PC-3 (cell line): ENCODE results near the gene TNFRSF19. TPM values are rescaled to one million over a fixed set of nuclear protein-coding genes. Genes with fewer than 3 reads are reported as not detected.
A peak's percentile ranks its signal among the peaks of the same experiment; 100 is the strongest.
"Not testable (repeated sequence)": the region's sequence is repeated elsewhere in the genome, so short reads cannot be mapped to it uniquely, and the experiment has no call there.

Experiments
- ATAC-seq: fragments of 200-7000 bp; cut with Tn5 transposase; 2 replicates; pipeline ENCODE4 v1.9.1; 2020; ENCODE audit warnings: mild to moderate bottlenecking, moderate library complexity
- Bru-seq: library from RNA; stranded (reverse); fragments of 400-500 nt; gene quantifications from one replicate; lab custom pipeline; 2021; lab: Mats Ljungman, UMichigan
- BruChase-seq, 2 experiments: library from RNA; stranded (reverse); fragments of 400-500 nt; gene quantifications; one replicate each; lab custom pipeline; 2021; lab: Mats Ljungman, UMichigan
- BruUV-seq: library from RNA; stranded (reverse); fragments of 400-500 nt; replicated peaks from 2 replicates; lab custom pipeline; 2021; lab: Mats Ljungman, UMichigan
- CTCF ChIA-PET: fragments of 300-600 bp; sonication (Branson Sonifier 250); formaldehyde crosslinking; loops from one replicate; lab custom pipeline; 2022; ENCODE audit warnings: antibody characterized with exemption; lab: Charles Lee
- POLR2A ChIA-PET: fragments of 300-600 bp; sonication (Branson Sonifier 250); formaldehyde crosslinking; loops from one replicate; lab custom pipeline; 2022; ENCODE audit warnings: antibody characterized with exemption; ENCODE audit not compliant: unreplicated experiment; lab: Charles Lee
- DNase-seq: peaks from one replicate; pipeline ENCODE4 v3.0.0-alpha.2; 2015
- H2AFZ ChIP-seq: fragments of 300-600 bp; sonication (generic); 2 replicates; pipeline ENCODE4 v1.6.0; 2016; ENCODE audit warnings: antibody characterized with exemption, low read length
- H3F3A ChIP-seq: fragments of 300-600 bp; sonication (generic); one replicate; pipeline ENCODE4 v1.6.0; 2017; ENCODE audit warnings: antibody characterized with exemption, low read length, control low read depth, mild to moderate bottlenecking; ENCODE audit not compliant: unreplicated experiment
- H3K27ac ChIP-seq: fragments of 300-600 bp; sonication (generic); 2 replicates; pipeline ENCODE4 v1.5.1; 2016; ENCODE audit warnings: mild to moderate bottlenecking, low read length
- H3K27me3 ChIP-seq: fragments of 300-600 bp; sonication (generic); 2 replicates; pipeline ENCODE4 v1.6.1; 2016; ENCODE audit warnings: low read length, mixed read lengths
- H3K36me3 ChIP-seq: fragments of 300-600 bp; sonication (generic); 2 replicates; pipeline ENCODE4 v1.6.1; 2016; ENCODE audit warnings: low read depth, mixed run types, low read length, mixed read lengths
- H3K4me1 ChIP-seq: fragments of 300-600 bp; sonication (generic); 2 replicates; pipeline ENCODE4 v1.5.1; 2016; ENCODE audit warnings: low read length; ENCODE audit not compliant: insufficient read depth
- H3K4me2 ChIP-seq: fragments of 300-600 bp; sonication (generic); 2 replicates; pipeline ENCODE4 v1.6.0; 2016; ENCODE audit warnings: low read length
- H3K4me3 ChIP-seq: fragments of 300-600 bp; sonication (generic); 2 replicates; pipeline ENCODE4 v1.5.1; 2016; ENCODE audit warnings: mild to moderate bottlenecking, low read length, mixed read lengths
- H3K79me2 ChIP-seq: fragments of 300-600 bp; sonication (generic); 2 replicates; pipeline ENCODE4 v1.6.1; 2017; ENCODE audit warnings: low read length, mixed read lengths
- H3K9ac ChIP-seq: fragments of 300-600 bp; sonication (generic); 2 replicates; pipeline ENCODE4 v1.6.0; 2016; ENCODE audit warnings: mild to moderate bottlenecking, low read length
- H3K9me2 ChIP-seq: fragments of 300-600 bp; sonication (generic); replicated peaks from 2 replicates; pipeline ENCODE4 v1.6.1; 2016; ENCODE audit warnings: mixed run types, low read length, mixed read lengths
- H3K9me3 ChIP-seq: fragments of 300-600 bp; sonication (generic); 2 replicates; pipeline ENCODE4 v1.6.1; 2016; ENCODE audit warnings: low read length, mixed read lengths
- H4K20me1 ChIP-seq: fragments of 300-600 bp; sonication (generic); 2 replicates; pipeline ENCODE4 v1.6.1; 2016; ENCODE audit warnings: low read length, mixed read lengths
- EZH2 ChIP-seq: fragments of 300-600 bp; sonication (generic); IDR thresholded peaks from one replicate; pipeline ENCODE4 v1.6.1; 2017; ENCODE audit warnings: antibody characterized with exemption, mild to moderate bottlenecking, low read length; ENCODE audit not compliant: unreplicated experiment
- EZH2phosphoT487 ChIP-seq: fragments of 300-600 bp; sonication (generic); IDR thresholded peaks from 2 replicates; pipeline ENCODE4 v1.6.1; 2018; ENCODE audit warnings: mild to moderate bottlenecking, antibody characterized with exemption, low read length, borderline replicate concordance
- intact Hi-C: fragments of 100-400 bp; cut with micrococcal nuclease; formaldehyde crosslinking; loops from 2 replicates; pipeline ENCODE4 v1.9.0; 2023
- long read RNA-seq: library from polyadenylated mRNA; unstranded; transcript quantifications from one replicate; pipeline ENCODE4 v2.0.0, GENCODE V29; 2021; ENCODE audit not compliant: unreplicated experiment
- total RNA-seq: library from RNA; depleted of rRNA; stranded (reverse); fragments of >200 nt; gene quantifications from 2 replicates; pipeline ENCODE4 v1.2.3, GENCODE V29; 2014; rRNA removed
- TF ChIP-seq, protein P1 (sequence below): fragments of 300-600 bp; sonication (generic); conservative IDR thresholded peaks from 2 replicates; pipeline ENCODE4 v1.5.1; 2017; ENCODE audit warnings: antibody characterized with exemption, low read depth, mild to moderate bottlenecking, low read length

The TNFRSF19 gene, protein sequence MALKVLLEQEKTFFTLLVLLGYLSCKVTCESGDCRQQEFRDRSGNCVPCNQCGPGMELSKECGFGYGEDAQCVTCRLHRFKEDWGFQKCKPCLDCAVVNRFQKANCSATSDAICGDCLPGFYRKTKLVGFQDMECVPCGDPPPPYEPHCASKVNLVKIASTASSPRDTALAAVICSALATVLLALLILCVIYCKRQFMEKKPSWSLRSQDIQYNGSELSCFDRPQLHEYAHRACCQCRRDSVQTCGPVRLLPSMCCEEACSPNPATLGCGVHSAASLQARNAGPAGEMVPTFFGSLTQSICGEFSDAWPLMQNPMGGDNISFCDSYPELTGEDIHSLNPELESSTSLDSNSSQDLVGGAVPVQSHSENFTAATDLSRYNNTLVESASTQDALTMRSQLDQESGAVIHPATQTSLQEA
- total RNA-seq (4.7 and 6.1 TPM in 2 replicates), Bru-seq, nascent RNA (percentile 59 among the genes with signal in this experiment), BruChase-seq, experiment 1, labeled RNA remaining after a 6-hour chase (percentile 54 among the genes with signal in this experiment), BruChase-seq, experiment 2, labeled RNA remaining after a 2-hour chase (percentile 53 among the genes with signal in this experiment)
- long read RNA-seq, full-length matches to known transcripts, result 13 of 34 reads
- long read RNA-seq, partial matches to known transcripts, result 6 of 34 reads
- long read RNA-seq, other reads (novel, unspliced or antisense), result 15 of 34 reads

DNA sequence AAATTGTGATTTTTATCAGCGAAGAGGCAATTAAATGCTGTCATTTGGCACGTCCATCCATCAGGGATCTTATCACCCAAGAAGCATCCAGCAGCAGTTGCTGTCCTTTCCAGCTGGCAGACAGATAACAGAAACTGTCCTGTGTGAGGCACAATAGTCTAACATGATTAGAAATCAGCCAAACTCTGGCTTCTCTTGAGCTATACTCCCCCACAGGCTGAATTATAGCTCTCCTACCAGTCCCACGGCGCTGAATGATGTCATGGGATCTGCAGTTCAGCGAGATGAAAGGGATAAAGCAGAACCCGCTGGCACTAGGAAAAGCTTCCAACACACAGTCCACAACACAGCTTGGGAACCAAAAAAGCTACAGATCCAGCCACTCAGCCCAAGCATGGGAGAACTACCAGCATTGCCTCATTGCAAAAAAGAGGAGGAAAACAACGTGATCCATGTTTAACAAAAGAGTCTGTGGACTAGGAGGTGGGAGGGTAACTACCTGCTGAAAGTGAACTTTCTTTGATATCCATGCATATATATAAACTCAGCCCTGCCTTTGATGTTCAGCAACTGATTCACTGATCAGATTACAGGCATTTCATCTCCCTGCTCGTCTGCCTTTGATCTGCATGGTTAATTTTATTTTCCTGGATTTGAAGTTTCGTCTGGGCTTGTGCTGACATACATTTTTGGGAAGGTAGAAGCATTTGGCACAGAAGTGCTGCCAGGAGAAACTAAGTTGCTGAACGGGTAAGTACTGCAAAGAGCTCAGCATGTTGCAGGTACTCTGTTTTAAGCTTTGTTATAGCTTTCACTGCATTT, at the start of gene TNFRSF19:
Gene TNFRSF19 (plus strand): TSS at position 314 of the 822 bp plus-strand sequence. CDS start 19,772 bp downstream, outside the sequence.
- CTCF ChIA-PET, result interaction anchor here (0.6 kb wide), 1 partner anchor 298 kb away, joined by 3 read pairs; no protein-coding TSS in a partner anchor

DNA sequence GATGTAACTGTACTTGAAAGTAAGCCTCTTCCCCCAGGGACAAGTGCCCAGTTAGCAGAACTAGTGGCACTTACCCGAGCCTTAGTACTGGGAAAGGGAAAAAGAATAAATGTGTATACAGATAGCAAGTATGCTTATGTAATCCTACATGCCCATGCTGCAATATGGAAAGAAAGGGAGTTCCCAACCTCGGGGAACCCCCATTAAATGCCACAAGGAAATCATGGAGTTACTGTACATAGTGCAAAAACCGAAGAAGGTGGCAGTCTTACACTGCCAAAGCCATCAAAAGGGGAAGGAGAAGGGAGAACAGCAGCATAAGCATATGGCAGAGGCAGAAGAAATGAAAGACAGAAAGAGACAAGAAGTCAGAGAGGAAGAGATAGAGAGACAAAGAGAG, 40.3 kb upstream of the TNFRSF19 start:
- ATAC-seq, H3K79me2 ChIP-seq, H4K20me1 ChIP-seq, intact Hi-C loops, H3K27ac ChIP-seq, H3K4me1 ChIP-seq, DNase-seq, H3K36me3 ChIP-seq, H3K9me2 ChIP-seq, H3K4me2 ChIP-seq, H3F3A ChIP-seq, POLR2A ChIA-PET, H3K9me3 ChIP-seq, H2AFZ ChIP-seq, H3K9ac ChIP-seq, CTCF ChIA-PET, BruUV-seq, H3K4me3 ChIP-seq, H3K27me3 ChIP-seq: not testable (repeated sequence)

More for the DNA sequence above, at the start of gene TNFRSF19:
- Histone ChIP-seq H2AFZ (peak within 1 kb of the TSS; percentile 72), H3K79me2 (no peaks in the 10 kb centered on the region), H3K4me1 (peaks cover 14% of the 10 kb centered on the region; the same call in 1 of the 2 replicates), H3K9ac (no peak within 1 kb of the TSS), H3F3A (no peaks in the 10 kb centered on the region), H3K9me2 (no peaks in the 10 kb centered on the region), H4K20me1 (no peaks in the 10 kb centered on the region), H3K27ac (no peak within 1 kb of the TSS), H3K27me3 (no peaks in the 10 kb centered on the region), H3K36me3 (no peaks in the 10 kb centered on the region), H3K4me3 (peak within 1 kb of the TSS; percentile 46), H3K4me2 (peak within 1 kb of the TSS; percentile 63), H3K9me3 (no peaks in the 10 kb centered on the region)
- POLR2A ChIA-PET, result no interaction called here
- intact Hi-C loops, result loop anchor here (2.0 kb wide), 2 partner anchors 60 to 100 kb away; no protein-coding TSS in a partner anchor
- ATAC-seq (peak; percentile 65), DNase-seq (peak; percentile 35)
- no TSS peak for BruUV-seq
- TF ChIP-seq EZH2, result no peak
- TF ChIP-seq, protein P1, sequence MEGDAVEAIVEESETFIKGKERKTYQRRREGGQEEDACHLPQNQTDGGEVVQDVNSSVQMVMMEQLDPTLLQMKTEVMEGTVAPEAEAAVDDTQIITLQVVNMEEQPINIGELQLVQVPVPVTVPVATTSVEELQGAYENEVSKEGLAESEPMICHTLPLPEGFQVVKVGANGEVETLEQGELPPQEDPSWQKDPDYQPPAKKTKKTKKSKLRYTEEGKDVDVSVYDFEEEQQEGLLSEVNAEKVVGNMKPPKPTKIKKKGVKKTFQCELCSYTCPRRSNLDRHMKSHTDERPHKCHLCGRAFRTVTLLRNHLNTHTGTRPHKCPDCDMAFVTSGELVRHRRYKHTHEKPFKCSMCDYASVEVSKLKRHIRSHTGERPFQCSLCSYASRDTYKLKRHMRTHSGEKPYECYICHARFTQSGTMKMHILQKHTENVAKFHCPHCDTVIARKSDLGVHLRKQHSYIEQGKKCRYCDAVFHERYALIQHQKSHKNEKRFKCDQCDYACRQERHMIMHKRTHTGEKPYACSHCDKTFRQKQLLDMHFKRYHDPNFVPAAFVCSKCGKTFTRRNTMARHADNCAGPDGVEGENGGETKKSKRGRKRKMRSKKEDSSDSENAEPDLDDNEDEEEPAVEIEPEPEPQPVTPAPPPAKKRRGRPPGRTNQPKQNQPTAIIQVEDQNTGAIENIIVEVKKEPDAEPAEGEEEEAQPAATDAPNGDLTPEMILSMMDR, result no peak
- no peak for TF ChIP-seq EZH2phosphoT487

DNA sequence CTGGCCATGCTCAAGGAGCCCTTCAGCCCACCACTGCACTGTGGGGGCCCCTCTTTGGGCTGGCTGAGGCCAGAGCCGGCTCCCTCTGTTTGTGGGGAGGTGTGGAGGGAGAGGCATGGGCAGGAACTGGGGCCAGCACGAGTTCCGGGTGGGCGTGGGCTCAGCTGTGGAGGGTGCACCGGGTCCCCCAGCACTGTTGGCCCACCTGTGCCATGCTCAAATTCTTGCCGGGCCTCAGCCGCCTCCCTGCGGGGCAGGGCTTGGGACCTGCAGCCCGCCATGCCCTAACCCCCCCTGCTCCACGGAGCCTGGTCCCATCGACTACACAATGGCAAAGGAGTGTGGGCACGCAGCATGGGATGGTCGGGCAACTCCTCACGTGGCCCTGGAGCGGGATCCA, 38.8 kb upstream of the TNFRSF19 start:
- no TSS peak for BruUV-seq
- H3K79me2 ChIP-seq, result no peaks in the 10 kb centered on the region
- DNase-seq (no peak), ATAC-seq (no peak)
- TF ChIP-seq EZH2phosphoT487 (no peak), EZH2 (no peak)
- TF ChIP-seq, protein P1, result no peak
- no peaks in the 10 kb centered on the region for H3K36me3 ChIP-seq
- no peak overlapping the region for H3K27ac ChIP-seq
- H3K4me1 ChIP-seq, result 0 out of 2 replicates have a peak, but pooled peaks cover 5% of the 10 kb centered on the region
- no peak overlapping the region for H3K4me2 ChIP-seq
- intact Hi-C loops, result no loop called here
- ChIA-PET CTCF (no interaction called here), POLR2A (no interaction called here)
- H2AFZ ChIP-seq, result no peak overlapping the region
- H3K27me3 ChIP-seq, result no peaks in the 10 kb centered on the region
- no peaks in the 10 kb centered on the region for H4K20me1 ChIP-seq
- H3K4me3 ChIP-seq, result no peak overlapping the region
- no peak overlapping the region for H3K9ac ChIP-seq
- no peaks in the 10 kb centered on the region for H3K9me3 ChIP-seq
- H3K9me2 ChIP-seq, result no peaks in the 10 kb centered on the region
- H3F3A ChIP-seq, result no peaks in the 10 kb centered on the region
